ENCODE measurements around the gene USH2A. TPM values are rescaled to one million over a fixed set of nuclear protein-coding genes. Genes with fewer than 3 reads are reported as not detected.

USH2A gene
- total and polyA plus RNA-seq, 8 donors = 0.37 to 0.58 TPM; not detected in 6

GRCh38 chr1:215926670-215927069 lies 496.6 kb downstream of the USH2A start:
- Histone ChIP-seq H3K27me3 (no peaks in the 10 kb centered on the region), H3K36me3 (no peaks in the 10 kb centered on the region), H3K27ac (no peak overlapping the region), H3K4me1 (no peaks in the 10 kb centered on the region), H3K4me3 (no peak overlapping the region), H3K9me3 (no peaks in the 10 kb centered on the region)
- intact Hi-C loops (cut with DNase I; ENCODE audit: low total_unique reads) = no loop called here
- 92 to 96% (median 93%) methylated on average over 12 of the region's 12 CpGs for WGBS, 5 donors
- DNase-seq = no peak
- TF ChIP-seq POLR2AphosphoS5 (IDR thresholded peaks at IDR 0.05) (no peak), EP300 (IDR thresholded peaks at IDR 0.05) (no peak), POLR2A (IDR thresholded peaks at IDR 0.05) (no peak), CTCF (IDR thresholded peaks at IDR 0.05) (no peak)

- TF ChIP-seq EP300 (IDR thresholded peaks at IDR 0.05) (no peak), POLR2A (IDR thresholded peaks at IDR 0.05) (no peak), CTCF (IDR thresholded peaks at IDR 0.05) (no peak), POLR2AphosphoS5 (IDR thresholded peaks at IDR 0.05) (no peak)
- Histone ChIP-seq H3K36me3 (no peaks in the 10 kb centered on the region), H3K27me3 (no peaks in the 10 kb centered on the region), H3K4me3 (no peak overlapping the region), H3K27ac (no peak overlapping the region), H3K9me3 (no peaks in the 10 kb centered on the region), H3K4me1 (no peaks in the 10 kb centered on the region)
- intact Hi-C loops (cut with DNase I; ENCODE audit: low total_unique reads) = no loop called here
- WGBS, 5 donors = 51 to 74% (median 60%) methylated on average over 3 of the region's 3 CpGs
- DNase-seq = no peak
These were observed 500.0 kb downstream of the USH2A start for GRCh38 chr1:215923129-215923824.

GRCh38 chr1:215911406-215911968 lies 511.8 kb downstream of the USH2A start:
- Histone ChIP-seq H3K9me3 (peaks cover 0 to 4% (median 0%) of the 10 kb centered on the region in 4 donors), H3K4me1 (no peaks in the 10 kb centered on the region), H3K27ac (no peak overlapping the region), H3K27me3 (no peaks in the 10 kb centered on the region), H3K4me3 (no peak overlapping the region), H3K36me3 (no peaks in the 10 kb centered on the region)
- TF ChIP-seq EP300 (IDR thresholded peaks at IDR 0.05) = no peak
- DNase-seq = no peak
- WGBS, 5 donors = 84 to 97% (median 89%) methylated on average over 1 of the region's 1 CpG
- intact Hi-C loops (cut with DNase I; ENCODE audit: low total_unique reads) = no loop called here

GRCh38 chr1:215905493-215906115 lies 517.6 kb downstream of the USH2A start:
- no peak overlapping the region for H3K27ac ChIP-seq
- WGBS, 5 donors = 79 to 91% (median 89%) methylated on average over 6 of the region's 6 CpGs
- TF ChIP-seq EP300 (IDR thresholded peaks at IDR 0.05) (no peak), POLR2A (IDR thresholded peaks at IDR 0.05) (no peak), CTCF (IDR thresholded peaks at IDR 0.05) (no peak), POLR2AphosphoS5 (IDR thresholded peaks at IDR 0.05) (no peak)
- intact Hi-C loops (cut with DNase I; ENCODE audit: low total_unique reads) = no loop called here
- no peak for DNase-seq
- no peaks in the 10 kb centered on the region for H3K9me3 ChIP-seq
- no peaks in the 10 kb centered on the region for H3K27me3 ChIP-seq
- H3K4me1 ChIP-seq = no peaks in the 10 kb centered on the region
- no peak overlapping the region for H3K4me3 ChIP-seq
- no peaks in the 10 kb centered on the region for H3K36me3 ChIP-seq
